ENCODE results near the gene ADAMTS10.

DNA sequence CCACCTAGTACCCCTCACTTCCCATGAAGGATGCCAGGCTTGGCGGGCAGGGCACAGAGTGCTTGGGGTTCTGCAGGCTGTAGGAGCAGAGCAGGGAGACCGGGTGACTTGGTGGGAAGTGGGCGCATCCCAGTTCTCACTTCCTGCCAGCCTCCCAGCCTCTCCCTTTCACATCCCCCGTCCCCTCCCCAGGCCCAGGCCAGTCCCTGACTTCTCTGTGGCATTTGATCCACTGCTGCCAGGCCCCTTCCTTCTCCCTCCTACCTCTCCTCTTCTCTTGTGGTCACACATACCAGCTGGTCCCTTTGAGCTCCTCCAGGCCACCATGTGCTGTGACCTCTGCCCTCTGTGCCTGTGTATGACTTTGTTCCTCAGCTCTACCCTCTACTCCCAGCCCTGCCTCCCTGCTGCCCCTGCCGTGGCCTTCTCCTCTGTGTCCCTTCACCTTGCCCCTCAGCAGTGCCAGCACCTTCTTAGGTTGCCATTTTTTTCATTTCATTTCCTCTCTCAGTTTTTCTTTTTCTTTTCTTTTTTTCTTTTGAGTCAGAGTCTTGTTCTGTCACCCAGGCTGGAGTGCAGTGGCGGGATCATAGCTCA lies 52.8 kb downstream of the ADAMTS10 start:
- TF ChIP-seq CTCF (conservative IDR thresholded peaks at IDR 0.05; ENCODE audit: low read depth, low read length) (no peak), EZH2 (IDR thresholded peaks at IDR 0.05; ENCODE audit: low read length, unreplicated experiment) (no peak)
